ENCODE data around the gene EFCAB14.

GRCh38 chr1:46639547-46639946 lies 79.4 kb downstream of the EFCAB14 start:
- TF ChIP-seq CTCF (conservative IDR thresholded peaks at IDR 0.05) (no peak), ZFX (IDR thresholded peaks at IDR 0.05) (no peak)
